22Rv1 (cell line): ENCODE measurements around the gene MYRFL.

Experiments used
- CTCF ChIP-seq: fragments of 450-650 bp; IDR thresholded peaks from 2 replicates; pipeline ENCODE4 v1.5.1; 2017; ENCODE audit warnings: mild to moderate bottlenecking
- ZFX ChIP-seq: fragments of 450-650 bp; IDR thresholded peaks from 2 replicates; pipeline ENCODE4 v1.6.1; 2017; ENCODE audit warnings: antibody characterized with exemption, borderline replicate concordance

- TF ChIP-seq CTCF = no peak
- no peak for TF ChIP-seq ZFX
Observed at GRCh38 chr12:69993433-69993832, 168.4 kb downstream of the MYRFL start.
